HG02571 (cell line): ENCODE results near the gene LRRC8C.

ENCODE experiments used
- ATAC-seq: cut with Tn5 transposase; IDR thresholded peaks from one replicate; pipeline ENCODE4 v1.9.1; 2021; ENCODE audit warnings: mild to moderate bottlenecking, moderate library complexity; ENCODE audit not compliant: unreplicated experiment

The LRRC8C gene

GRCh38 chr1:89761338-89761737 is 128.4 kb downstream of the LRRC8C start:
- no peak for ATAC-seq

- ATAC-seq: no peak
Observed at GRCh38 chr1:89761901-89762300, 129.0 kb downstream of the LRRC8C start.

- no peak for ATAC-seq
Observed at GRCh38 chr1:89762386-89762778, 129.5 kb downstream of the LRRC8C start.

GRCh38 chr1:89762779-89763648 is 130.1 kb downstream of the LRRC8C start:
- ATAC-seq: peak; percentile 99

GRCh38 chr1:89763649-89763986 is 130.7 kb downstream of the LRRC8C start:
- ATAC-seq: no peak

GRCh38 chr1:89765774-89766173 is 132.9 kb downstream of the LRRC8C start:
- no peak for ATAC-seq

- no peak for ATAC-seq
Observed at GRCh38 chr1:89767618-89768017, 134.7 kb downstream of the LRRC8C start.
